Measurements from ENCODE around the gene ABCG1.

ABCG1 gene

GRCh38 chr21:42193131-42193671, 25.7 kb upstream of the ABCG1 start:
- peak; percentile 81 for DNase-seq

- no peak for DNase-seq
Observed at GRCh38 chr21:42193721-42194120, 25.2 kb upstream of the ABCG1 start.

- DNase-seq = no peak
Observed at GRCh38 chr21:42194863-42195262, 24.1 kb upstream of the ABCG1 start.

GRCh38 chr21:42195378-42196031, 23.4 kb upstream of the ABCG1 start:
- DNase-seq = no peak

- peak; percentile 62 for DNase-seq
Observed at GRCh38 chr21:42198929-42199867, 19.7 kb upstream of the ABCG1 start.

- no peak for DNase-seq
Observed at GRCh38 chr21:42199868-42200463, 19.0 kb upstream of the ABCG1 start.

- DNase-seq = peak; percentile 24
Observed at GRCh38 chr21:42200906-42201614, 17.9 kb upstream of the ABCG1 start.

- DNase-seq = no peak
Observed at GRCh38 chr21:42201615-42202161, 17.3 kb upstream of the ABCG1 start.

- DNase-seq = no peak
Observed at GRCh38 chr21:42202321-42202720, 16.6 kb upstream of the ABCG1 start.

GRCh38 chr21:42203321-42203720, 15.6 kb upstream of the ABCG1 start:
- no peak for DNase-seq

- no peak for DNase-seq
Observed at GRCh38 chr21:42203936-42204335, 15.0 kb upstream of the ABCG1 start.

GRCh38 chr21:42207426-42207825, 11.5 kb upstream of the ABCG1 start:
- no peak for DNase-seq

GRCh38 chr21:42208036-42208435, 10.9 kb upstream of the ABCG1 start:
- DNase-seq = no peak

- no peak for DNase-seq
Observed at GRCh38 chr21:42208801-42209490, 10.0 kb upstream of the ABCG1 start.

- no peak for DNase-seq
Observed at GRCh38 chr21:42209801-42210479, 9.0 kb upstream of the ABCG1 start.

- no peak for DNase-seq
Observed at GRCh38 chr21:42212266-42212665, 6.7 kb upstream of the ABCG1 start.

- DNase-seq = no peak
Observed at GRCh38 chr21:42213082-42213774, 5.7 kb upstream of the ABCG1 start.

- no peak for DNase-seq
Observed at GRCh38 chr21:42214081-42214750, 4.7 kb upstream of the ABCG1 start.

GRCh38 chr21:42214921-42215320, 4.0 kb upstream of the ABCG1 start:
- DNase-seq = no peak

Measured in CD4-positive, alpha-beta T cell treated with Interleukin-4 for 4 hours (primary cell).